ENCODE results near the gene JAM2. TPM values are rescaled to one million over a fixed set of nuclear protein-coding genes. Genes with fewer than 3 reads are reported as not detected.

Gene JAM2
- total RNA-seq, 1 donor from 2014 or later = 29.7 TPM

GRCh38 chr21:25647647-25648046 lies 8.6 kb downstream of the JAM2 start:
- Mint-ChIP-seq H3K4me3 (no peak overlapping the region), H3K27ac (ENCODE audit: unreplicated experiment) (no peak overlapping the region)
- no peak for TF ChIP-seq CTCF (conservative IDR thresholded peaks at IDR 0.05)

DNA sequence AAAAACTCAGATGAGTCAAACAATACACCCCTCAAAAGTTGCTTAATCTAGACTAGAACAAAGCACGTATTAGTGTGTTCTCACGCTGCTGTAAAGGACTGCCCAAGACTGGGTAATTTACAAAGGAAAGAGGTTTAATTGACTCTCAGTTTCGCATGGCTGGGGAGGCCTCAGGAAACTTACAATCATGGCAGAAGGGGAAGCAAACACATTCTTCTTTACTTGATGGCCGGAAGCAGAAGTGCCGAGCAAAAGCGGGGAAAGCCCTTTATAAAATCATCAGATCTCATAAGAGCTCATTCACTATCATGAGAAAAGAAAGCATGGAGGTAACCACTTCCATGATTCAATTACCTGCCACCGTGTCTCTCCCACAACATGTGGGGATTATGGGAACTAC lies 10.1 kb downstream of the JAM2 start:
- no peak for TF ChIP-seq CTCF (conservative IDR thresholded peaks at IDR 0.05)
- Mint-ChIP-seq H3K27me3 (ENCODE audit: low read depth) (no peaks in the 10 kb centered on the region), H3K4me1 (peaks cover 11% of the 10 kb centered on the region), H3K36me3 (ENCODE audit: low read depth) (peaks cover 6% of the 10 kb centered on the region), H3K4me3 (no peak overlapping the region), H3K9me3 (peaks cover 9% of the 10 kb centered on the region), H3K27ac (ENCODE audit: unreplicated experiment) (no peak overlapping the region)
- DNase-seq (ENCODE audit: low read depth, low spot score) = no peak

More at GRCh38 chr21:25647647-25648046, 8.6 kb downstream of the JAM2 start:
- H3K9me3 Mint-ChIP-seq = no peaks in the 10 kb centered on the region
- peaks cover 15% of the 10 kb centered on the region for H3K4me1 Mint-ChIP-seq
- no peak for DNase-seq (ENCODE audit: low read depth, low spot score)
- no peaks in the 10 kb centered on the region for H3K27me3 Mint-ChIP-seq (ENCODE audit: low read depth)
- H3K36me3 Mint-ChIP-seq (ENCODE audit: low read depth) = peaks cover 3% of the 10 kb centered on the region

DNA sequence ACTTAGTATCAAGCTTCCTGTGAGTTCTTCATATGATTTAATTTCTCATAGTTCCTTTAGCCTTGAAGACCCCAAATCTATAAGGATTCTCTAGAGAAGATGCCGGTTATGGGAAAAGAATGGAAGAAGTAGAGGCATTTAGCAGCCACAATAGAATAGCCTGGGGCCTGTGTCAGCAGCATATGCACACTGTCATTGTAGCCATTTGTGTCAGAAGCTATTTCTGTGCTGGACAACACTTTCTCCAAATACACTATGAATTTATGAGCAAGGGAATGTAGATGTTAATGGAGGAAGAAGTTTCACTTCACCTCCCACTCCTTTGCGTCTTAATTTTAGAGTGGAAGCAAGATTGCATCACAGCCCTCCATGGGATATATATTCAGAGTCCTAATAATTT lies 17.4 kb downstream of the JAM2 start:
- no peak for TF ChIP-seq CTCF (conservative IDR thresholded peaks at IDR 0.05)
- Mint-ChIP-seq H3K4me1 (peaks cover 32% of the 10 kb centered on the region), H3K27me3 (ENCODE audit: low read depth) (no peaks in the 10 kb centered on the region), H3K27ac (ENCODE audit: unreplicated experiment) (no peak overlapping the region), H3K9me3 (peaks cover 12% of the 10 kb centered on the region), H3K36me3 (ENCODE audit: low read depth) (peaks cover 9% of the 10 kb centered on the region), H3K4me3 (no peak overlapping the region)
- no peak for DNase-seq (ENCODE audit: low read depth, low spot score)

DNA sequence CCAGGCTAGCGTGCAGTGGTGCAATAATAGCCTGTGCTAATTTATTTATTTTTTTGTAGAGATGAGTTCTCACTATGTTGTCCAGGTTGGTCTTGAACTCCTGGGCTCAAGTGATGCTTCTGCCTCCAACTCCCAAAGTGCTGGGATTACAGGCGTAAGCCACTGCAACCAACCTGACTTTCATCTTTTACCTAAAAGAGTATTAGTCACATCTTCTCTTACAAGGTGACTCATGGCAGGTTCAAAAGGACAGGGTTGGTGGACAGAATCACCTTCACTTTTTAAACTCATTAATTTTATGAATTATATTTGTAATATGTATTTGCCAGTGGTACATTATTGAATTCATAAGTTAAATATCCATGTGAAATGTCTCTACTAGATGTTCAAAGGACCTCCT lies 18.1 kb downstream of the JAM2 start:
- Mint-ChIP-seq H3K4me1 (peaks cover 32% of the 10 kb centered on the region), H3K27me3 (ENCODE audit: low read depth) (no peaks in the 10 kb centered on the region), H3K4me3 (no peak overlapping the region), H3K27ac (ENCODE audit: unreplicated experiment) (no peak overlapping the region), H3K36me3 (ENCODE audit: low read depth) (peaks cover 9% of the 10 kb centered on the region), H3K9me3 (peaks cover 12% of the 10 kb centered on the region)
- no peak for TF ChIP-seq CTCF (conservative IDR thresholded peaks at IDR 0.05)
- no peak for DNase-seq (ENCODE audit: low read depth, low spot score)

DNA sequence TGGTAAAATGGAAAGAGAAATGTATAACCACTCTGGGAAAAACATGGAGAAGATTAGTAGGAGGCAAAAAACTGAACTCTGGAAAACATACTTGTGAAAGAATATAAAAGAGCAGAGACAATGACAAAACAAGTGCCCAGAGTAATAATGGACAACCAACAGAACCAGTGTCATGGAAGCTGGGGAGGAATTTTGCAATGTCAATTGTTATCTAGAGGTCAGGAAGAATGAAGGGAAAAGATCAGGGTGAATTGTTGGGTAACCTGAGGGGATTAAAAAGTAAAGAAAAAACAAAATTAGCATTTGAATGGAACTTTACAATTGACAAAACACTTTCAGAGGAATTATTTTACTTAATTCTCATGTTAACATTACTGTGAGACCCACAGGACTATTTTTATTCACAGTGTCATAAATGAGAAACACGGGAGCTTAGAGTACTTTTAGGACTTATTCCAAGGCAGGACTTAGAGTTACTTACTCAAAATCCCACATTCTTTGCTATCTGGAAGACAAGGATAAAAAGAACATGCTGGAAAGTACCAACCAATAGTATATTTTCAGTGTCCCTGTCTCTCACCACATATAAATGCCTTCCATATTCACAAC lies 19.5 kb downstream of the JAM2 start:
- no peaks in the 10 kb centered on the region for H3K27me3 Mint-ChIP-seq (ENCODE audit: low read depth)
- no peak for DNase-seq (ENCODE audit: low read depth, low spot score)
- H3K4me1 Mint-ChIP-seq = peaks cover 32% of the 10 kb centered on the region
- H3K4me3 Mint-ChIP-seq = peak overlapping the region; percentile 39
- peak overlapping the region; percentile 9 for H3K27ac Mint-ChIP-seq (ENCODE audit: unreplicated experiment)
- peaks cover 5% of the 10 kb centered on the region for H3K36me3 Mint-ChIP-seq (ENCODE audit: low read depth)
- peaks cover 5% of the 10 kb centered on the region for H3K9me3 Mint-ChIP-seq
- TF ChIP-seq CTCF (conservative IDR thresholded peaks at IDR 0.05) = no peak

Measured in neural crest cell (in vitro differentiated cells).